Transverse colon (tissue), 4 donors: ENCODE measurements around the gene REX1BD.

Experiments used
- EP300 ChIP-seq: sonication (generic); formaldehyde crosslinking; IDR thresholded peaks from one replicate; pipeline ENCODE4 v1.6.1; 2017; ENCODE audit warnings: antibody characterized with exemption, low read depth
- POLR2A ChIP-seq: fragments of 450-650 bp; IDR thresholded peaks from one replicate; pipeline ENCODE4 v1.6.1; 2016; ENCODE audit warnings: antibody characterized with exemption, mild to moderate bottlenecking, moderate library complexity
- POLR2AphosphoS5 ChIP-seq, 3 donors: sonication (generic); formaldehyde crosslinking; IDR thresholded peaks; one replicate each; pipeline ENCODE4 v1.6.1; 2016; ENCODE audit warnings: antibody characterized with exemption in 3 of 3
- TF ChIP-seq, protein P1 (sequence below), 5 experiments: fragments of 200-600 bp in 3 of 5; fragments of 450-650 bp in 2 of 5; sonication (generic) in 3 of 5; IDR thresholded peaks; 1 replicate in 2 of 5; 2 replicates in 3 of 5; pipeline ENCODE4 v1.5.1; 2016 to 2017; ENCODE audit warnings: antibody characterized with exemption in 5 of 5, inconsistent platforms in 3 of 5, mild to moderate bottlenecking in 2 of 5, moderate library complexity in 1 of 5

DNA sequence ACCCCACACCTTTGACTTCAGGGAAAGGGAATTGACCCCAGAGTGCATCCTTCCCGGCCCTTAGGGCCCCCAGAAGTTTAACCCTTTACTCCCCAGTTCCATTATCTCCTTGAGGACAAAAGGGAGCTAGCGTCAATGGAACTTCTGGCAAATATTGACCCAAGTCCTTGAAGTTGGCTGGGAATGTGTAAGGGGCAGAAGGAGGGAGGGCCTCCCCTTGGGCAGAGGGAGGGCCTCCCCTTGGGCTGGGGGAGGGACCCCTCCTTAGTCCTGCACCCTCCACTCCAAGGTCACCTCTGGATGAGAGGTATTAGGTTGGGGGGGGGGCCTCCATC, 21.1 kb downstream of the REX1BD start:
- TF ChIP-seq, protein P1, sequence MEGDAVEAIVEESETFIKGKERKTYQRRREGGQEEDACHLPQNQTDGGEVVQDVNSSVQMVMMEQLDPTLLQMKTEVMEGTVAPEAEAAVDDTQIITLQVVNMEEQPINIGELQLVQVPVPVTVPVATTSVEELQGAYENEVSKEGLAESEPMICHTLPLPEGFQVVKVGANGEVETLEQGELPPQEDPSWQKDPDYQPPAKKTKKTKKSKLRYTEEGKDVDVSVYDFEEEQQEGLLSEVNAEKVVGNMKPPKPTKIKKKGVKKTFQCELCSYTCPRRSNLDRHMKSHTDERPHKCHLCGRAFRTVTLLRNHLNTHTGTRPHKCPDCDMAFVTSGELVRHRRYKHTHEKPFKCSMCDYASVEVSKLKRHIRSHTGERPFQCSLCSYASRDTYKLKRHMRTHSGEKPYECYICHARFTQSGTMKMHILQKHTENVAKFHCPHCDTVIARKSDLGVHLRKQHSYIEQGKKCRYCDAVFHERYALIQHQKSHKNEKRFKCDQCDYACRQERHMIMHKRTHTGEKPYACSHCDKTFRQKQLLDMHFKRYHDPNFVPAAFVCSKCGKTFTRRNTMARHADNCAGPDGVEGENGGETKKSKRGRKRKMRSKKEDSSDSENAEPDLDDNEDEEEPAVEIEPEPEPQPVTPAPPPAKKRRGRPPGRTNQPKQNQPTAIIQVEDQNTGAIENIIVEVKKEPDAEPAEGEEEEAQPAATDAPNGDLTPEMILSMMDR (IDR thresholded peaks at IDR 0.05) = no peak
- TF ChIP-seq POLR2AphosphoS5 (IDR thresholded peaks at IDR 0.05) (no peak), EP300 (no peak), POLR2A (no peak)
